Measurements from ENCODE around the gene ARF1.

Gene ARF1

GRCh38 chr1:228068359-228068758, 14.1 kb upstream of the ARF1 start (continued):
- TF ChIP-seq, protein P1, sequence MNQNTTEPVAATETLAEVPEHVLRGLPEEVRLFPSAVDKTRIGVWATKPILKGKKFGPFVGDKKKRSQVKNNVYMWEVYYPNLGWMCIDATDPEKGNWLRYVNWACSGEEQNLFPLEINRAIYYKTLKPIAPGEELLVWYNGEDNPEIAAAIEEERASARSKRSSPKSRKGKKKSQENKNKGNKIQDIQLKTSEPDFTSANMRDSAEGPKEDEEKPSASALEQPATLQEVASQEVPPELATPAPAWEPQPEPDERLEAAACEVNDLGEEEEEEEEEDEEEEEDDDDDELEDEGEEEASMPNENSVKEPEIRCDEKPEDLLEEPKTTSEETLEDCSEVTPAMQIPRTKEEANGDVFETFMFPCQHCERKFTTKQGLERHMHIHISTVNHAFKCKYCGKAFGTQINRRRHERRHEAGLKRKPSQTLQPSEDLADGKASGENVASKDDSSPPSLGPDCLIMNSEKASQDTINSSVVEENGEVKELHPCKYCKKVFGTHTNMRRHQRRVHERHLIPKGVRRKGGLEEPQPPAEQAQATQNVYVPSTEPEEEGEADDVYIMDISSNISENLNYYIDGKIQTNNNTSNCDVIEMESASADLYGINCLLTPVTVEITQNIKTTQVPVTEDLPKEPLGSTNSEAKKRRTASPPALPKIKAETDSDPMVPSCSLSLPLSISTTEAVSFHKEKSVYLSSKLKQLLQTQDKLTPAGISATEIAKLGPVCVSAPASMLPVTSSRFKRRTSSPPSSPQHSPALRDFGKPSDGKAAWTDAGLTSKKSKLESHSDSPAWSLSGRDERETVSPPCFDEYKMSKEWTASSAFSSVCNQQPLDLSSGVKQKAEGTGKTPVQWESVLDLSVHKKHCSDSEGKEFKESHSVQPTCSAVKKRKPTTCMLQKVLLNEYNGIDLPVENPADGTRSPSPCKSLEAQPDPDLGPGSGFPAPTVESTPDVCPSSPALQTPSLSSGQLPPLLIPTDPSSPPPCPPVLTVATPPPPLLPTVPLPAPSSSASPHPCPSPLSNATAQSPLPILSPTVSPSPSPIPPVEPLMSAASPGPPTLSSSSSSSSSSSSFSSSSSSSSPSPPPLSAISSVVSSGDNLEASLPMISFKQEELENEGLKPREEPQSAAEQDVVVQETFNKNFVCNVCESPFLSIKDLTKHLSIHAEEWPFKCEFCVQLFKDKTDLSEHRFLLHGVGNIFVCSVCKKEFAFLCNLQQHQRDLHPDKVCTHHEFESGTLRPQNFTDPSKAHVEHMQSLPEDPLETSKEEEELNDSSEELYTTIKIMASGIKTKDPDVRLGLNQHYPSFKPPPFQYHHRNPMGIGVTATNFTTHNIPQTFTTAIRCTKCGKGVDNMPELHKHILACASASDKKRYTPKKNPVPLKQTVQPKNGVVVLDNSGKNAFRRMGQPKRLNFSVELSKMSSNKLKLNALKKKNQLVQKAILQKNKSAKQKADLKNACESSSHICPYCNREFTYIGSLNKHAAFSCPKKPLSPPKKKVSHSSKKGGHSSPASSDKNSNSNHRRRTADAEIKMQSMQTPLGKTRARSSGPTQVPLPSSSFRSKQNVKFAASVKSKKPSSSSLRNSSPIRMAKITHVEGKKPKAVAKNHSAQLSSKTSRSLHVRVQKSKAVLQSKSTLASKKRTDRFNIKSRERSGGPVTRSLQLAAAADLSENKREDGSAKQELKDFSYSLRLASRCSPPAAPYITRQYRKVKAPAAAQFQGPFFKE (tag by site-specific recombination; IDR thresholded peaks at IDR 0.05; ENCODE audit: borderline replicate concordance): no peak
- TF ChIP-seq, protein P2, sequence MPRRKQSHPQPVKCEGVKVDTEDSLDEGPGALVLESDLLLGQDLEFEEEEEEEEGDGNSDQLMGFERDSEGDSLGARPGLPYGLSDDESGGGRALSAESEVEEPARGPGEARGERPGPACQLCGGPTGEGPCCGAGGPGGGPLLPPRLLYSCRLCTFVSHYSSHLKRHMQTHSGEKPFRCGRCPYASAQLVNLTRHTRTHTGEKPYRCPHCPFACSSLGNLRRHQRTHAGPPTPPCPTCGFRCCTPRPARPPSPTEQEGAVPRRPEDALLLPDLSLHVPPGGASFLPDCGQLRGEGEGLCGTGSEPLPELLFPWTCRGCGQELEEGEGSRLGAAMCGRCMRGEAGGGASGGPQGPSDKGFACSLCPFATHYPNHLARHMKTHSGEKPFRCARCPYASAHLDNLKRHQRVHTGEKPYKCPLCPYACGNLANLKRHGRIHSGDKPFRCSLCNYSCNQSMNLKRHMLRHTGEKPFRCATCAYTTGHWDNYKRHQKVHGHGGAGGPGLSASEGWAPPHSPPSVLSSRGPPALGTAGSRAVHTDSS (tag by site-specific recombination; IDR thresholded peaks at IDR 0.05): no peak
- TF ChIP-seq ZFHX2 (tag by site-specific recombination; conservative IDR thresholded peaks at IDR 0.05): peak; percentile 98
- TF ChIP-seq ZNF571 (tag by site-specific recombination; IDR thresholded peaks at IDR 0.05): no peak
- TF ChIP-seq ZNF214 (tag by site-specific recombination; IDR thresholded peaks at IDR 0.05; ENCODE audit: borderline replicate concordance): no peak
- no peak for TF ChIP-seq ZNF19 (tag by site-specific recombination; IDR thresholded peaks at IDR 0.05; ENCODE audit: low read depth)
- no peak for TF ChIP-seq ZFP3 (tag by site-specific recombination; IDR thresholded peaks at IDR 0.05; ENCODE audit: low read depth)
- TF ChIP-seq FEZF1 (tag by site-specific recombination; IDR thresholded peaks at IDR 0.05): no peak
- TF ChIP-seq ZNF624 (tag by site-specific recombination; IDR thresholded peaks at IDR 0.05): no peak
- TF ChIP-seq, protein P3, sequence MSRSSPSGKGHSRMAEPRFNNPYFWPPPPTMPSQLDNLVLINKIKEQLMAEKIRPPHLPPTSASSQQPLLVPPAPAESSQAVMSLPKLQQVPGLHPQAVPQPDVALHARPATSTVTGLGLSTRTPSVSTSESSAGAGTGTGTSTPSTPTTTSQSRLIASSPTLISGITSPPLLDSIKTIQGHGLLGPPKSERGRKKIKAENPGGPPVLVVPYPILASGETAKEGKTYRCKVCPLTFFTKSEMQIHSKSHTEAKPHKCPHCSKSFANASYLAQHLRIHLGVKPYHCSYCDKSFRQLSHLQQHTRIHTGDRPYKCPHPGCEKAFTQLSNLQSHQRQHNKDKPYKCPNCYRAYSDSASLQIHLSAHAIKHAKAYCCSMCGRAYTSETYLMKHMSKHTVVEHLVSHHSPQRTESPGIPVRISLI (tag by site-specific recombination; IDR thresholded peaks at IDR 0.05): no peak
- TF ChIP-seq RBAK (tag by site-specific recombination; IDR thresholded peaks at IDR 0.05): no peak
- TF ChIP-seq ZNF707 (tag by site-specific recombination; IDR thresholded peaks at IDR 0.05): no peak
- TF ChIP-seq ZNF791 (tag by site-specific recombination; IDR thresholded peaks at IDR 0.05): 0 out of 2 replicates have a peak, but pooled peaks have one; percentile 30
- no peak for TF ChIP-seq ZNF600 (tag by site-specific recombination; IDR thresholded peaks at IDR 0.05)
- TF ChIP-seq ZSCAN23 (tag by site-specific recombination; IDR thresholded peaks at IDR 0.05): no peak
- peak; percentile 99 for TF ChIP-seq EGR2 (tag by site-specific recombination; IDR thresholded peaks at IDR 0.05; ENCODE audit: low read depth)

DNA sequence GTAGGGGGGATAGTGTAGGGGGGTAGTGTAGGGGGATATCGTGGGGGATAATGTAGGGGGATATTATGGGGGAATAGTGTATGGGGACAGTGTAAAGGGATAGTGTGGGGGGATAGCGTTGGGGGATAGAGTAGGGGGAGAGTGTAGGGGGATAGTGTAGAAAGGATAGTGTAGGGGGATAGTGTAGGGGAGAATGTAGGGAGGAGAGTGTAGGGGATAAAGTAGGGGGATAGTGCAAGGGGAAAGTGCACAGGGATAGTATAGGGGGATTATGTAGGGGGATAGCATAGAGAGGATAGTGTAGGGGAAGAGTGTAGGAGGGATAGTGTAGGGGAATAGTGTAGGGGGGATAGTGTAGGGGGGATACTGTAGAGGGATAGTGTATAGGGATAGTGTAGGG, 12.3 kb upstream of the ARF1 start:
- no peaks in the 10 kb centered on the region for H3K36me3 ChIP-seq (ENCODE audit: control insufficient read depth in 2 of 2, insufficient read depth in 1 of 2, low read length in 2 of 2)
- TF ChIP-seq ZFHX2 (tag by site-specific recombination; conservative IDR thresholded peaks at IDR 0.05) (peak; percentile 53), ZBTB44 (tag by site-specific recombination; IDR thresholded peaks at IDR 0.05) (no peak), ZNF626 (tag by site-specific recombination; IDR thresholded peaks at IDR 0.05) (no peak), ZNF10 (tag by site-specific recombination; IDR thresholded peaks at IDR 0.05) (no peak), ZSCAN23 (tag by site-specific recombination; IDR thresholded peaks at IDR 0.05) (no peak), YY1 (tag by site-specific recombination; IDR thresholded peaks at IDR 0.05) (no peak), EGR2 (tag by site-specific recombination; IDR thresholded peaks at IDR 0.05; ENCODE audit: low read depth) (peak; percentile 74; the same call in 1 of the 2 replicates), PRDM1 (tag by site-specific recombination; IDR thresholded peaks at IDR 0.05) (peak; percentile 15; the same call in 1 of the 2 replicates), ZNF366 (tag by site-specific recombination; conservative IDR thresholded peaks at IDR 0.05) (no peak), ZNF544 (tag by site-specific recombination; IDR thresholded peaks at IDR 0.05) (no peak), ZNF530 (tag by site-specific recombination; IDR thresholded peaks at IDR 0.05; ENCODE audit: low read depth) (no peak), ZNF639 (tag by site-specific recombination; IDR thresholded peaks at IDR 0.05) (no peak), ZFP41 (tag by site-specific recombination; IDR thresholded peaks at IDR 0.05; ENCODE audit: borderline replicate concordance) (no peak), ZNF324 (tag by site-specific recombination; IDR thresholded peaks at IDR 0.05) (no peak)

More for the DNA sequence above, 12.3 kb upstream of the ARF1 start:
- Histone ChIP-seq H3K27ac (ENCODE audit: extremely low read depth, low read depth, low read length) (no peak overlapping the region), H3K9me3 (ENCODE audit: control insufficient read depth, insufficient read depth, low read depth, low read length) (no peaks in the 10 kb centered on the region), H3K4me1 (ENCODE audit: control insufficient read depth, insufficient read depth, low read length) (no peaks in the 10 kb centered on the region), H3K4me3 (ENCODE audit: low read depth, low read length) (no peak overlapping the region)
- ChIA-PET POLR2A (no interaction called here), CTCF (no interaction called here)

Data from HEK293 (cell line).